ENCODE measurements around the gene TFCP2.
A peak's percentile ranks its signal among the peaks of the same experiment; 100 is the strongest.

DNA sequence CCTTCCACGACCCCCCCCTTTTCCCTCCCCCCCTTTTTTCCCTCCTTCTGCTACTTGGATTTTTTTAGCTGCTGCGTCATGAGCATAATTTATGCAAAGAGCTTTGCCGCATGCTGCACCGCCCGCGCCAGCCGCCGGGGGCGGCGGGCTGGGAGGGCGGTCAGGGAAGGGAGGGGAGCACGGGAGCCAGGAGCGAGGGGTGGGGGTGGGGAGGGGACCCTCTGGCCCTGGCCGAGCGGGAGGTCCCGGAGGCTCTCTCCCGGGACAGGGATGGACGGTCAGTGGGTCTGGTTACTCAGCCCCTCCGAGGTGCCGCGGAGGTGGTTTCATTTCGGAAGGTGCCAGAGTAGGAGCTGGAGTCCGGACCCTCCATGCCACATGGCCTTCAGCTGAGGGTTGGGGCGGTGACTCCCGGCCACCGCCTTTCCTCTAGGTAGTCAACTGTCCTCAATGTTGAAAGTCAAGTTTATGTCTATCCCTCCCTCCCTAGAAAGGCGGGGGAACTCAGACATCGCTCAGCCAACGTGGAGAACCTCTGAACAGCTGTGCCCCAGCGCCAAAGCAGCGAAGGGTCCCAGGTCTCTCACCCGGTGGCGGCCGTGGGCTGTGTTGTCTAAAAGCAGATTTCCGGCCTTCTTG, 45.2 kb upstream of the TFCP2 start, which contains the start of gene POU6F1:
- TF ChIP-seq POLR2AphosphoS5 (IDR thresholded peaks at IDR 0.05; ENCODE audit: low read depth, low read length): peak; percentile 76; the same call in 1 of the 2 replicates
- peak; percentile 72 for TF ChIP-seq POLR2A (IDR thresholded peaks at IDR 0.05; ENCODE audit: low read depth, low read length)
- TF ChIP-seq TAF1 (IDR thresholded peaks at IDR 0.05; ENCODE audit: low read depth, low read length): peak; percentile 47; the same call in 1 of the 2 replicates
- no peak for TF ChIP-seq SPI1 (IDR thresholded peaks at IDR 0.05; ENCODE audit: low read depth, low read length)
